ENCODE measurements around the gene CHGA. TPM values are rescaled to one million over a fixed set of nuclear protein-coding genes. Genes with fewer than 3 reads are reported as not detected.

Gene CHGA
- total RNA-seq, 4 donors from 2014 or later, result not detected

DNA sequence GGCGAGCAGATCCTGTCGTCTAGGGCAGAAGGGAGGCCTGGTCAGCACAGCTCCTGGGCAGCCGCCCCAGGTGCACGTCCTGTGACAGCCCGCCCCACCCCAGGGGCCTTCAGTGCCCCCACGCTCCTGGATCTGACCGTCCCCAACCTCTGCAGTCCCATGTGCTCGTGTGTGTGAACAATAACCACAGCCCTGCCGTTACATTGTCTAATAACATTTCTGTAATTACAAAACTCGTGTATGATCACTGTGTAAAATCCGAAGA, 39.8 kb downstream of the CHGA start:
- H3K9me3 ChIP-seq, result no peaks in the 10 kb centered on the region
- TF ChIP-seq POLR2A (IDR thresholded peaks at IDR 0.05) (no peak), EP300 (IDR thresholded peaks at IDR 0.05) (no peak)
- TF ChIP-seq, protein P1, sequence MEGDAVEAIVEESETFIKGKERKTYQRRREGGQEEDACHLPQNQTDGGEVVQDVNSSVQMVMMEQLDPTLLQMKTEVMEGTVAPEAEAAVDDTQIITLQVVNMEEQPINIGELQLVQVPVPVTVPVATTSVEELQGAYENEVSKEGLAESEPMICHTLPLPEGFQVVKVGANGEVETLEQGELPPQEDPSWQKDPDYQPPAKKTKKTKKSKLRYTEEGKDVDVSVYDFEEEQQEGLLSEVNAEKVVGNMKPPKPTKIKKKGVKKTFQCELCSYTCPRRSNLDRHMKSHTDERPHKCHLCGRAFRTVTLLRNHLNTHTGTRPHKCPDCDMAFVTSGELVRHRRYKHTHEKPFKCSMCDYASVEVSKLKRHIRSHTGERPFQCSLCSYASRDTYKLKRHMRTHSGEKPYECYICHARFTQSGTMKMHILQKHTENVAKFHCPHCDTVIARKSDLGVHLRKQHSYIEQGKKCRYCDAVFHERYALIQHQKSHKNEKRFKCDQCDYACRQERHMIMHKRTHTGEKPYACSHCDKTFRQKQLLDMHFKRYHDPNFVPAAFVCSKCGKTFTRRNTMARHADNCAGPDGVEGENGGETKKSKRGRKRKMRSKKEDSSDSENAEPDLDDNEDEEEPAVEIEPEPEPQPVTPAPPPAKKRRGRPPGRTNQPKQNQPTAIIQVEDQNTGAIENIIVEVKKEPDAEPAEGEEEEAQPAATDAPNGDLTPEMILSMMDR (IDR thresholded peaks at IDR 0.05), result no peak
- DNase-seq (ENCODE audit: low spot score in 2 of 2), result no peak
- peaks cover 0 to 52% (median 18%) of the 10 kb centered on the region in 4 donors for H3K4me1 ChIP-seq
- H3K4me3 ChIP-seq, result no peak overlapping the region
- H3K27me3 ChIP-seq, result no peaks in the 10 kb centered on the region
- 84 to 87% methylated on average over 9 to 11 of the region's 11 CpGs for WGBS, 2 donors
- peaks cover 0 to 42% (median 0%) of the 10 kb centered on the region in 3 donors for H3K36me3 ChIP-seq
- H3K27ac ChIP-seq, result no peak overlapping the region

DNA sequence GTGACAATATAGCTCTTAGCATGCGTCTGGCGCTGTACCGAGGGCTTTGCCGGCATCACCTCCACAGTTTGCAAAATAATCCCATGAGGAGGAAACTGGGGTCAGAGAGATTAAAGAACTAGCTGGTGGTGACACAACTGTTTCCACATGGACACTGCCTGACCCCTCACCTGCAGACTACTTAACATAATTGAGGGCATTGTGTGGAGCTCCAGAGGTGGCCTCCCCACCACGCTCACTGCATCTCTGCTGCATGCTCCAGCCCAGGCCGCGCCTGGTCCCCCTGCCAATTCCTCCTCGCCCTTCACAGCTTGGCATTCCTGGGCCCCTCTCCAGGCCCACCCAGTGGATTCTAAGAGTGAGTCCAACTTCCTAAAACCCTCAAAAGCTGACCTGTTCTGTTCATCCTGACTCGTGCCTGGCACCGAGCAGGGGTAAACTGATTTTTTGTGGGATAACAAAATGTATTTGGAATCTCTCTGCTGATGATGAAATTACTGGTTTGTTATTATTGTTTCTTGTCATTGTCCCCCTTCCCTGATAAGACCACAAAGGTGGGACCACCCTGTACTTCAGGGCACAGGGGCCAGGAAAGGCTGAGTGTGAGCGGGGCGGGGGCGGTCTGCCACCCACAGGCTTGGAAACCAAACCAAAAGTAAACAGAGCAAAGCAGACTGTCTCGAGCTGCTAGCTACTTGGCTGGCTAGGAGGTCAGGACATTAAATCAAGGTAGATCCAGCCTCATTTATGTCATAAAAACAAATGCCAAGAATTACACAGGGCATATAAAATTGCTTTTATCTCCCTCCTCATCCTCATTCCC, 40.6 kb downstream of the CHGA start:
- H3K9me3 ChIP-seq, result no peaks in the 10 kb centered on the region
- peaks cover 0 to 35% (median 0%) of the 10 kb centered on the region in 3 donors for H3K36me3 ChIP-seq
- H3K27ac ChIP-seq, result peak overlapping the region in 2 of 4 donors; percentile 66 to 69
- H3K4me1 ChIP-seq, result peaks cover 0 to 51% (median 18%) of the 10 kb centered on the region in 4 donors
- no peak for TF ChIP-seq EP300 (IDR thresholded peaks at IDR 0.05)
- TF ChIP-seq POLR2A (IDR thresholded peaks at IDR 0.05), result no peak
- TF ChIP-seq, protein P1 (IDR thresholded peaks at IDR 0.05), result no peak
- 49% methylated on average over 14 of the region's 14 CpGs for WGBS, 2 donors
- H3K27me3 ChIP-seq, result no peaks in the 10 kb centered on the region
- no peak for DNase-seq (ENCODE audit: low spot score in 2 of 2)
- no peak overlapping the region for H3K4me3 ChIP-seq

DNA sequence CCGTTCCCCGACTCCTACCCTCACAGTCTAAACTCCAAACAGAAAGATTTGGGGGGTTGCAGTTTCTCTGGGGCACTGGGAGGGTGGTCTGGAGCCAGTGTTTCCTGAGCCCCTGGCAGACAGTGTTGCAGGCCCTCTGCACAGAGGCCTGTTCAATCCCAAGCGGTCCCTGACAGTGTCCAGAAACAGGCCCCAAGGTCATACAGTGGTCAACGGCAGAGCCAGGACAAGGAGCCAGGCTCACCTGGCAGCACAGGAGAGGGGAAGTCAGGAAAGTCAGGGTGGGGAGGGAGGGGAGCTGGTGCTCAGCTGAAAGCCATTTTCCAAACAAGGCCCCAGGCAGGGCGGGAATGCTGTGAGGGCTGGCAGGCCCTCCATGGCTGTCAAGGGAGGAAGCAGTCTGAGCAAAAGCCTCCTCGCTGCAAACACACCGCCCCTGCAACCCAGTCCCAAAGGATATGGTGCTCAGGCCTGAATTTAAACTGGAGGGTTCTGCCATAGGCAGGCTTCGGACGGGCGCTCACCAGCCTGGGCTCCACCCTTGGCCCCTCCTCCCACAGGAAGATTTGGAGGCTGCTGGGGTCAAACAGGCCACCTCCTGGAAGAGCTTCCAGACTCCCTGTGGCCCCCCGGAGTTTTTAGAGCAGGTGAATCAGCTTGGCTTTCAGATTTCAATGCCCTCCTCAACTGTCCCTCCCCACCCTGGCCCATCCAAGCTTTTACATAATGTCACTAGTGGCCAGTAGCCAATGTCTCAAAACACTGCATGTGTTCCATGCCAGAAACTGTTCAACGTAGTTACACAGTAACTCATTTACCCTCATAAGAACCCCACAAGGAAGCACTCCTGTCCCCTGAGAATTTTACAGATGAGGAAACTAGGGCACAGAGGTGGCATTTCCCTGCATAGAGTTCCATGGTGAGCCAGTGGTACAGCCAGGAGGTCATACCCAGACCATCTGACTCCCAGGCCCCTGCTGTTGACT, 41.5 kb downstream of the CHGA start:
- Histone ChIP-seq H3K27ac (peak overlapping the region in 2 of 4 donors; percentile 19 to 66), H3K27me3 (no peaks in the 10 kb centered on the region), H3K9me3 (no peaks in the 10 kb centered on the region), H3K4me3 (no peak overlapping the region), H3K4me1 (peaks cover 0 to 42% (median 18%) of the 10 kb centered on the region in 4 donors), H3K36me3 (peaks cover 0 to 34% (median 0%) of the 10 kb centered on the region in 3 donors)
- no peak for DNase-seq (ENCODE audit: low spot score in 2 of 2)
- 70 to 75% methylated on average over 10 to 12 of the region's 12 CpGs for WGBS, 2 donors
- TF ChIP-seq, protein P1 (IDR thresholded peaks at IDR 0.05), result no peak
- TF ChIP-seq EP300 (IDR thresholded peaks at IDR 0.05) (no peak), POLR2A (IDR thresholded peaks at IDR 0.05) (no peak)

DNA sequence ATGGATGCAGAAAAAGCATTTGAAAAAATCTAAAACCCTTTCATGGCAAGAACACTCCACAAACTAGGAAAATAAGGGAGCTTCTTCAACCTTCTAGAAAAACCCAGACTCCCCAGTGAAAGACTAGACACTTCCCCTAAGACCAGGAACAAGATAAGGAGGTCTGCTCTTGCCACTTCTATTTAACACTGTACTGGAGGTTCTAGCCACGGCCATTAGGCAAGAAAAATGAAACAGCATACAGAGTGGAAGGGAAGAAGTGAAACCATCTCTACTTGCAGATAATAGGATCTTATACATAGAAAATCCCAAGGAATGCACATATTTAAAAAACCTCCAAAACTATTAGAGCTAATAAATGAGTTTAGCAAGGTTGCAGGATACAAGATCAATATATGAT, 42.3 kb downstream of the CHGA start:
- Histone ChIP-seq H3K36me3 (peaks cover 0 to 32% (median 0%) of the 10 kb centered on the region in 3 donors), H3K27ac (no peak overlapping the region), H3K9me3 (no peaks in the 10 kb centered on the region), H3K27me3 (no peaks in the 10 kb centered on the region), H3K4me1 (peaks cover 0 to 34% (median 18%) of the 10 kb centered on the region in 4 donors), H3K4me3 (no peak overlapping the region)
- DNase-seq (ENCODE audit: low spot score in 2 of 2), result no peak
- TF ChIP-seq POLR2A (IDR thresholded peaks at IDR 0.05), result no peak
- TF ChIP-seq, protein P1 (IDR thresholded peaks at IDR 0.05), result no peak
- no peak for TF ChIP-seq EP300 (IDR thresholded peaks at IDR 0.05)
- WGBS, 2 donors, result 84 to 86% methylated on average over 1 of the region's 1 CpG
